Activated CD8-positive, alpha-beta memory T cell treated with anti-CD3 and anti-CD28 coated beads, Interleukin-2, amount 50 U/mL, for 1 hour (primary cell): Measurements from ENCODE around the gene DMRTA2.

ENCODE experiments used
- DNase-seq: peaks from one replicate; pipeline ENCODE4 v3.0.0-alpha.2; 2020; ENCODE audit errors: extremely low read depth

Gene DMRTA2

DNA sequence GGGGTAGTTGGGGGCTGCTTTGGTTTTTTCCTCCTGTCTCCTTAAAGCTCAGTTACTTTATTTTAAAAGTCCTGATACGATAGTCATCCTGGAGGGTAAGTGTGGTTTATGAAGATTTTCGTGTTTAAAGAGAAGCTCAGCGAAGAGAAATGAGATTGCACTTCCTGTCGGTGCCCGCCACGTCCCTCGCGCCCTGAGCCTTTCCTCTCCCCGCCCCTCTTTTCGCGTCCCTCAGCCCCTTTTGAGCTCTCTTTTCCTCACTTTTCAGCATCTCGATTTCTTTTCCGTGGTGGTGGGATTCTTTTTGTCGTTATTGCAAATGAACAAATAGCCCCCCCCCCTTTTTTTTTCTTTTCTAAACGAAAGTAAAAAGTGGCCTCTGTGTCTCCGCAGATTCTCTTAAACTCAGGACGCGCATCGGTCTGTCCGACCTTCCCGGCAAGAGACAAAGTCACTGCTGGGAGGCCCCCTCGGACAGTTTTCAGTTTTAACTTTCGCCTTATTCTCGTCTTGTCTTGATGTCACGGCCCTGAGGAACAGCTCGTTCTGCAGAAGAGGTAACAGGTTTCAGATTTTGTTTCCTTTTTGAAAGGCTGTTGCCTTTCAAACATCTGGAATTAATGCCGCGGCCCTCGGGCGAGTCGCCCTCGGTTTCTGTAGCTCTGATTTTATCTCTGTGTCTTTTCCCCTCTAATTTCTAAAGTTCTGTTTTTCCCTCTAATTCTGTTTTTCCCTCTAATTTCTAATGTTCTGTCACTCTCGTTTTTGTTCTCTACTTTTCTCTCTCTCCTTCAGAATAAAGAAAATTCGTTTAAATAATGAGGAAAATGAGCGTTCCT is 1.0 kb upstream of the DMRTA2 start:
- no peak for DNase-seq

DNA sequence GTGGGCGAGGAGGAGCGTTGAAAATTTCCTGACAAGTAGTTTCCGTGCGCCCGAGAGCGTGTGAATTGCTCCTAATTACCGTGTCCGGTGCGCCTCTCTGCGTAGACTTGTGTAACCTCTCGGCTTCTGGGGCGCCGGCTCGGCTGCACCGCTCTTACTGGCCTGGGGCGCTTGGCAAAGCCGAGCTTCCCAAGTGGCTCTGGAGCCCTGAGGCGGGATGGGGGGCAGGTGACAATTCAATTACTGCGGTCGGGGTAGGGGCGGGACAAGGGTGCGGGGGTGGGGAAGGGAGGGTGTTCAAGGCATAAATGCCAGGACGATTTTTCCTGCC is 392 bp upstream of the DMRTA2 start:
- no peak for DNase-seq

DNA sequence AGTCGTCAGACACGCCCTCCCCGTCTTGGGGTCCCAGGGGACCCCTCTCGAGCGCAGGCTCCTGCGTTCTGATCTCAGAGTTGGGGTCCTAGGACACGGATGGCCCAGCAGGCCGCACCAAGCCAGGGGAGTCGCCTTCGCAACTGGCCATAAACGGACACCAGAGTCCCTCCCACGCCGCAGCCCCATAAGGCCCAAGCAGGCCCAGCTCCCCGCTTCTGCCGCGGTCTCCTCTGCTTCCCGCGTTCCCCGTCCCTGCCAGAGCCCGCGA is 633 bp downstream of the DMRTA2 start:
- DNase-seq = no peak

DNA sequence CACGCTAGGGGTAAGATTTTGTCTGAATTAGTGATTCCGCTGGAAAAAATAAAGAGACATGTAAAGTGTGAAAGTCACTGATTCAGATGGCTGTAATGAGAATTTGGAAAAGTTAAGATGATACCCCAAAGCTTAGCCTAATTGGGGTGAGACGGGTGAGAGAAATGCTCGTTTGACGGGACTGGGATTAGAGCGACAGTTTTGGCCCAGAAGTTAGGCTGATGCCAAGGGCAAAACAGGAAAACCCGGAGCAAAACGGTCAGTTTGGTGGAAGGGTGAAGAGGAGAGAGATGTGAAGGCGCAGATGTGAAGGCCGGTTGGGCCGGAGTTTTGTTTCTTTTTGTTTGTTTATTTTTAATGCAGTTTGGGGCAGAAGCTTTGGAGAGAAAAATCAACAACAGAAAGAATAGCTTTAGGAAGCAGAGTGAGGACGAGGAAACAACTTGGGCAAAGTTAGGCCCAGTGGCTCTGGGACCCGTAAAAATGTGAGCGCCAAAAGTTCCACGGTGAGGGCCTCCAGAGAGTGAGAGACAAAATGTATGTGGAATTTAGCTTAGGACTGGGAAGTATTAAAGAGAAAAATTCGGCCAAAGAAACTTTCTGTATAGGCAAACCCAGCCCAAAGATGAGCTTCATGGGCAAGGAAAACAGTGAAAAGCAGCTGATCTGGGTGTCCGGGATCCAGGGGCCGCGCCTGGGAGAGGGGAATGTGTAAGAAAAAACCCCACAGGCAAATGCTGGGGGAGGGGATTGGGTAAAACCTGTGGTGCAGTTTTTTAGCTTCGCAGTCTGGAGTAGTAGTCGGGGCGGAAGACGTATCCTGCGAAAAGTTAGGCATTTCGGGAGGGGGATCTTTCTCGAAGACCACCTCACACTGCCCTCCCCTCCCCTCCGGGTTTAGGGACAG is 1.2 kb downstream of the DMRTA2 start:
- DNase-seq = no peak

DNA sequence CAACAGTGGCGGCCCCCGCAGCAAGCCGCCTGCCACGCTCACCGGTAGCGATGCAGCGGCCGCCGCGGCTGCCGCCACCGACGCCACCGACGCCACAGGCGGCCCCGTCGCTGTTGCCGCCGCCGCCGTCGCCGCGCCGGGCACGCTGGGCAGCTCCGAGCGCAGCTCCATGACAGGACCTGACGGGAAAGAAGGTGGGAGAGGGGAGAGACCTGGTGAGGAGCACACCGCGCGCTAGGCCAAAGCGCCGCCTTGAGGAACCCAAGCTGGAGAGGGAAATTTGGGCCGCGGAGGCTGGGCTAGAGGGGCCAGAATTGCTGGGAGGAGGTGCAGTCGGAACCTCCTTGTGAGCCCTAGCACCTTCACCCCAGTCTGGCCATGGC is 1.9 kb downstream of the DMRTA2 start:
- no peak for DNase-seq

DNA sequence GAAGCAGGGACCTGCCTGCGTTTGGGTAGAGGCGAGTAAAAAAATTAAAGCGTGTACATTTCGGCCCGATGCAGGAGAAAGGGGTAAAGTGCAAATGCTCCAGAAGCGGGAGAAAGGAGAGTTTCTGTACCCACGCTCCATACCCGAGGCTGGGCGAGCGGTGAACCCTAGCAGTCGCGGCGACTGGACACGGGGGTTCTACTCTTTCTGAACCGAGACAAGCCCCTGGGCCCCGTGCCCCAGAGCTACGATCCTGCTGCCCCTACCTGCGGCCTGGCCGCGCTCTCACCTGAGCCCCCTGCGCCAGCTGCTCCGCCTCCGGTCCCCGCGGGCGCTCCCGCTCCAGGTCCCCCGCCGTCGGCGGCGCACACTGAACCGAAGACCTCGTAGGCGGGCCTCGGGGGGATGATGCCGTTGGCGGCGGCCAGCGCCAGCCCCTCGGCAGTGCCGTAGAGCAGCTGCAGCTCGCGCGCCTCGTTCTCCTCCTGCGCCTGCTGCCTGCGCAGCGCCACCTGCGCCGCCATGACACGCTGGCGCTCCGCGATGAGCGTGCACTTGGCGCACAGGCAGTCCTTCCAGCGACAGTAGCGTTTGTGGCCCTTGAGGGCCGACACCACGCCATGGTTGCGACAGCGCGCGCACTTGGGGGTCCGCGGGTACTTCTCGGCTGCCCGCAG is 2.4 kb downstream of the DMRTA2 start:
- no peak for DNase-seq

DNA sequence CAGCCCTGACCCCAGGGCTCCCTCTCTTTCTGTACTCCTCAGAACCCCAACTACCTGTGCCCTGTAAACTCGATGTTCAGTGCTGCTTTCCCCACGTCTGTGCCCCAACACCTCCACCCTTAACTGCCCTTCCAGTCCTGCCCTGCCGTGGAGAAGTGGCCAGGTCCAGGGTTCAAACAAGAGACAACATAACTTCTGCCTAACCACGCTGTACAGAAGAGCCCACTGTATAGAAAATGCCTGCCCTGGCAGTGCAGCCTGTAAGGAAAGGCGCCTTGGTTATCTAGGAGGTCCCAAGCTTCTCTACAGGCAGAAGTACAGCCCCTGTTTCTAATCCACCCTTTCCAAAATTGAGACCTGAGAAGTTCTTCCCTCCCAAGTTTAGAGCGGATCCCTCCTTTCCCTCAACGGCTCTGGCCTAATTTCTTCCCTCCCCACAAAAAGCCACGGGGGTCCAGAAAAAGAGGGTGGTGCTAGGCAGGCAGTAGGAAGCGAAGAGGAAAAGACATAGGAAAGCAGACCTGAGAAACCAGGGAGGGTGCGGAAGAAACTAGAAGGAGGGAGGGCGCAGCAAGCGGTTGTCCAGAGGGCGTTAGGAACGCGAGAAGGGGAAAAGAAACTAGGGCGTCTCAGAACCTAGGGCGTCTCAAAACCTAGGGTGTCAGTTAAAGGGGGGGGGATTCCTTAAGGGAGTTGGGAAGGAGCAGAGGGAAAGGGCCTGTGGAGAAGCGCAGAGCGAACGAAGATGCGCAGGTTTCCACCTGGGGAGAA is 3.2 kb downstream of the DMRTA2 start:
- DNase-seq = no peak

DNA sequence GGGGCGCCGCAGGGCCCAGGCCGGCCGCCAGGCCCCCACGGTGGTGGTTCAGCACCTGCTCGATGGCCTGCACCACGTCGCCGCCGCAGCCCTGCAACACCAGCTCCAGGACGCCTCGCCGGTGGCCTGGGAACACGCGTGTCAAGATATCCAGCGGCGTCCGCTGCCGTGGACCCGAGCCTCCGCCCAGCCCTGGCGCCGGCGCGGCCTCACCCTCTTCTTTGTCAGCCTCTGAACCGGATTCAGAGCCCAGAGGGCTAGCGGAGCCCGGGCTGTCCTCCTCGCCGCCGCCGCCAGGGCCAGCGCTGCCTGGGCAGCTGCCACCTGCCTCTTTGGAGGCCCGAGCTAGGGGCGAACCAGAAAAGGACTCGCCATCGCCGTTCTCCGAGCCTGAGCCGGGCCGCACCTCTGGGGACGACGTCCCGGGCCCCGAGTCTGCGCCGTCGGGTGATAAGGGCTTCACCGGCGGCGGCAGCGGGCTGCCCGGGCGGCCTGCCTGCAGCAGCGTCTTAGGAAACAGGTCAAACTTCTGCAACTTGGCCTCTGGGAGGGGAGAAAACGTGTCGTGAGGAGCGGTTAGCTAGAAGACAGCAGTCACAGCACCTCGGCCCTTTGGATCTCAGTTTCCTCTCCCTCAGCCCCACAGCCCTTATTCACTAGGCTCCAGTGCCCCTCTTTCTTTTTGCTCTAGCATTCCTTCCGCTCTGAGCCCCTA is 3.9 kb downstream of the DMRTA2 start:
- no peak for DNase-seq

DNA sequence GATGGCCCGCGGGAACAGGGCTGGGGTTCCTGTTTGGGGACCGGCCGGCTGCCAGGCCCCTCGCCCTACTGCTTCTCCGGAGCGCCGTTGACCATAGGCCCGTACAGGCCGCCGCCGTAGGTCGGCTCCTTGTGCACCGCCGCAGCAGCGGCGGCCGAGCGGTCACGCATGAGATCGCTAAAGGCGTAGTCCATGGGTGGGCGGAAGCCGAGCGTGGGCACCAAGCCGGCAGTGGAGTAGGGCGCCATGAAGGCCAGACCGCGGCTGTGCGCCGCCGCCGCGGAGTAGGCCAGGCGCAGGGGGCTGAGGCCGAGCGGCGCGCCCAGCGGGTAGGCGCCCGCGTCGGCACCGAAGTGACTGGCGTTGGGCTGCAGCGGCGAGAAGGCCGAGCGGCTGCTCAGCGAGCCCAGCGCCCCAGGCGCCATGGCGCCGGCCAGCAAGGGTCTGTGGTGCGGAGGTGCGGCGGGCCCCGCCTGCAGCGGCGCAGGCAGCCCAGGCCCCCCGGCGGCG is 4.6 kb downstream of the DMRTA2 start:
- DNase-seq = no peak

DNA sequence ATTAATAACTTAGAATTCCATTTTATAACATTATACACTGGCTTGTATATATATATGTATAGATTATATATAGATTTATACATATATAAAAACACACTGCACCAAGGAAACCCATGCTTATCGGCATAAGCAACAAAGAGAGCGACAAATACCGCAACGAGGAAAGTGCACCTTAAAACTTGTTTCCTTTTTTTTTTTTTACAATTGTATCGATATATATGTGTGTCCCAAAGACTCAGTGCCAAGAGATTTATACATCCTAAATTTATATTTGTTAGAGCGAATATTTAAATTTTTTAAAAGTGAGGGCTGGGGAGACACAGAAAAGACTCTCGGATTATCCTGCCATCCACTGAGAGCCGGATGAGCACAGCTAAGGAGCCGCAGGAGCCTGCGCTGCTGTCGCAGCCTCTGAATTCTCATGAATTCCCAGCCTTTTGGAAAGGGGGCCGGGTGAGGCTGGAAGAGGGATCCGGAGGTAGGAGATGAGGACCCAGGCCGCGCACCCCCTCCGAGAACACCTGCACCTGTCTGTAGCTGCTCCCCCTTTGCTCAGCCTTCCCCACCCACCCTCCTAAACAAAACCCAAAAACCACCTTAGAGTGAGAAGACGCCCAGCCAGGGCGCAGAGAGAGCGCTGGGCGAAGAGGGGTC is 5.2 kb downstream of the DMRTA2 start:
- no peak for DNase-seq

DNA sequence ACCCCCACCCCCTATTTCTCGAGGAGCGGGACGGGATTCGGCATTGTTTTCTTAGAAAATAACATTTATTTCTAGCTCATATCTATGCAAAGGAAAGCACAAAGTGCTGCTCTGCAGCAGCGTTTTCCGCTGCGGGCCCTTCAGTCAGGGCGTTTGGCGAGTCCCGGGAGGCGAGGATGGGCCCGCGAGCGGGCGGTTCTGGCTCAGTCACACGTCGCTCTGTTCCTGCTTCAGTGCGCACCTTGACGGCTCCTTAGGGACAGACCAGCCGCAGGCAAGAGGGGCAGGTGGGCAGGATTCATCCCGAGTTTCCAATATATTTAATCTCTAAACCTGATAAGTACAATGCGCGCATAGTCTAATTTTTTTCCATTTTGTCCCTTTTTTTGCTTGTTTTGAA is 5.7 kb downstream of the DMRTA2 start:
- no peak for DNase-seq

DNA sequence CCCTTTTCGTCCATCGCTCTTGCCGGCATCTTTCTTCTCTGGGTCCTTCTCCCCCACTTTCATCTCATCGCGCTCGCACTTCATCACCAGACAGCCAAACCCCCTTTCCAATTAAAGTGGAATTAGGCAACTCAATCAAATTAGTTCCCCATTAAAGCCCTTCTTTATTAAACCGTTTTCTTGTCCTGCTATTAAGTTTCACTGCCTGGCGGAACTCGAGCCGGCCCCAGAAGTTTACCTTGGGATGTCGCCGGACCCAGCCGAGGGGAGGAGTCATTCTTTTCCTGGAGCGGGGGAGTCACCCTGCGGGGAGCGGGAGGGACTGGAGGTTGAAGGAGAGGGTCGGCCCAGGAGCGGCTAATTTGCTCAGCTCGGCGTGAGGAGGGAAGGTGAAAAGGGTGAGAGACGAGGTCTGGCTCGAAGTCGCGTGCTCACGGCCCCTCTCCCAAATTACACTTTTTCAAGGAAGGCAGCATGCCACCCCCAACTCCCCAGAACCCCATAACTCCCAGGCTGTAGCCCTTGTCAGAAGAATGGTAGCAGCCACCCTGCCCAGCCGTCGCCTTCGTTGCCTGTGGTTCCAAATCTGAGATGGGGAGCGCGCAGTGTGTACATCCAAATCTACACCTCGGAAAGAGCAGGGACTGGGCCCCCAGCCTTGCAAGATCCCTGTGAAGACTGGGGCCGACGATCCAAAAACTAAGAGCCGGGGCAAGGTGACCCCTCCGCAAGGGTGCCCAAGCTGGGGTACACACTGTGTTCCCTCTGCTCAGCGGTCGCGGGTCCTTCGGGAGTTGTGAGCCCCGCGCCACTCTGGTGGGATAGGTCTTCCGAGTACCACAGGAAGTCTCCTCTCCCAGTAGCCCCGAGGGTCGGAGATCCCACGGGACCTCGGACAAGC is 6.4 kb downstream of the DMRTA2 start:
- no peak for DNase-seq

DNA sequence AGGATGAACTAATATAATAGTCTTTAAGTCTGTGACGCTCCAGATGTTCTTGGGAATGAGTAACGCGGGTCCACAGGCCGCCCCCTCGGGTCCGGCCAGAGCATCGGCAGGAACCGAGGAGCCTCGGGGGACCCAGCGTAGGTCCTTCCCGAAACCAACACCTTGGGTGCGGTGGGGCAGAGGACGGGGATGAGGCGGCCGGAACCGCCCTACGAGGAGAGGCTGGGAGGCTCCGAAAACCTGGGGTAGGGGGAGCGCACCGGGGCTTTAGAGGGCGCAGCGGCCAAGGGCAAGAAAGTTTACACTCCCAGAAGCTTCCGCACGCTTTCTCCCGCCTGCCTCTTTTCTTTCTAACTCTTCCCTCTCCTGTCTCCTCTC is 7.1 kb downstream of the DMRTA2 start:
- DNase-seq = no peak

DNA sequence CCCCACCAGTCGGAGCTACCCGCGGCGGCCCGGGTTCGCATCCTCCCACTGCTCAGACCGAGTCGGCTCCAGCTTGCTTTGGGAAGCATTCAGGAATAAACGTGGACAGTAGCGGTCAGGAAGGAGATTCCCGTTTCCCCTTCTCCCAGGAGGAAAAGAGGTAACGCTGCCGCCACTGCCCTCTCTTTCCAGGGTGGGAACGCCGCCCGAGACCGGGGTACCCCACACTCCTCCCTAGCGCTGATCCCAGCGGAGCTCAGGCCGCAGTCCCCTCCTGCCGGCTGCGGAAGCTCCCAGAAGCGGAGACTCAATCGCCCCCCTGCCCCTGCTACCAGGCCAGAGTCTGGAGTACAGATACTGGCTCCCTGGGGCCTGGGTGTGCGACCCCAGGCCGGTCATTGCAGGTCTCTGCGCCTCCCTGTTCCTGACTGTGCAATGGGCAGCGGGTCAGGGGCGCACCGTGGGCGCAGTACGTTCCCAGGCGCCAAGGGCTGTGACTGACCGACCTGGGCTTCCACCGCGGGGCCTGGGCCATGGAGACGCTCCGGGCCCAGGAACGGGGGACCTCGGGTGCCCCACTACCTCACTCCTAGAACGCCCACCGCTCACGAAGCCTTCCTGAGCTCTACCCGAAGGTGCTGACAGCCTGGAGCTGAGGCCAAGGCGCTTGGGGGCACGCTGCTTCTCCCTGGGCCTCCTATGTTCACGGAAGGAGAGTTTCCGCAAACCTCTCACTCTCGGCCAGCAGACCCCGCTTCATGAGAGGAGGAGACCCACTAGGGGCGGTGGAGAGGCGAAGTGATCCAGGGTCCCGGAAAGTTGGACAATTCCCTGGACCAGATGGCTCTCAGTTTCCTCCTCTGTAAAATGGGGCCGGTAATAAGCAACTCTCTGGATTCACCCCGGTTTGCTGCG is 7.8 kb downstream of the DMRTA2 start:
- no peak for DNase-seq

DNA sequence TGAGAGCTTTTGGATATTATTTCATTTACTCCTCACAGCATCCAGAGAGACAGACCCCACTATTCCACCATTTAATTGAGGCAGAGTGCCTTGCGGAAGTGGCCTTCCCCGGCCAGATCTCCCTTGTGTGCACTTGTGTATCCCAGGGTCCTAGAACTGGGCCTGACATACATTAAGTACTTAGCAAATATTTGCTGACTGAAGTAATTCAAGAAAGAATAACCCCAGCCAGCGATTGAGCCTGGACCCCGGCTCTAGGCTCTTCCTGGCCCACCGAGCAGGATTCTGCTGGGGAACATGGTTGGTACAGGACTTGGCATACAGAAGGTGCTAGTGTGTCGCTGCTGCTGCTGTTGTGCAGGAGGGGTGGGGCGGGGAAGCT is 8.4 kb downstream of the DMRTA2 start:
- DNase-seq = no peak

DNA sequence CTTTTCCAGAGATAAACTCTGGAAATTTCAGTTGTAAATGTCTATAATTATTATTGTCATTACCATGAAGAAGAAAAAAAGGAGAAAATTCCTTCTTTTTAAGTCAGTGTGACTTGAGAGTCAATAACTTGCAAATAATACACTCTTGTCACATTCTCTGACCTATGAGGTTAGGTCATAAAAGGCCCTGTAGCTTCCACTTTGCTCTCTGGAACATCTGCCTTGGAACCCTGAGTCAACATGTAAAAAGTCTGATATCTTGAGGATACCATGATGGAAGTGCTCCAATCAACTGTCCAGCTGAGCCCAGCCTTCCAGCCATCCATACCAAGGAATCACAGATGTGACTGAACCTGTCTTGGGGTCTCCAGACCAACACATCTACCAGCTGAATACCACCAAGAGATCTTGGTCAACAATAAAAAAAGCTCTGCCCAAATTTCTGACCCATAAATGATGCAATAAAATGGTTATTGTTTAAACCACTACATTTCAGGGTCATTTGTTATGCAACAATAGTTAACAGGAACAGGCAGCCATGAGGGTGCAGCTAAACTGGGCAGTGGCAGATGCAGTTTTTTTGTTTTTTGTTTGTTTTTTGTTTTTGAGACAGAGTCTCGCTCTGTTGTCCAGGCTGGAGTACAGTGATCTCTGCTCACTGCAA is 10.3 kb downstream of the DMRTA2 start:
- DNase-seq = no peak

DNA sequence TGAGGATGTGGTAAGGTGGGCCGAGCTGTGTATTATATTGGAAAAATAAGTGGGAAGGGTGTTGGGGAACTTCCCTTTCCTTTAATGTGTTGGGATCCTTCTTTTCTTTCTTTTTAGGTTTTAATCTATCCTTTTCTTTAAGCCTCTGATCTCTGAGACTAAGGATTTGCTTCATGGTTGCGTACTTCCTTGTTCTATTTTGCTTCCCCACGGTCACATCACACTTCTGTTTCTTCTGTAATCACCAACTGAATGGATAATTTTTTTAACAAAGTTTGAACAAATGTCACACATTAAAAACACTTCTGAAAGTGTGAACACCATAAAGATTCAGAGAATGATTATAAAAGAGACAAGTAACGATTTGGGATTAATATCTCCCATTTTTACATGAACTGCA is 17.4 kb downstream of the DMRTA2 start:
- DNase-seq = no peak

DNA sequence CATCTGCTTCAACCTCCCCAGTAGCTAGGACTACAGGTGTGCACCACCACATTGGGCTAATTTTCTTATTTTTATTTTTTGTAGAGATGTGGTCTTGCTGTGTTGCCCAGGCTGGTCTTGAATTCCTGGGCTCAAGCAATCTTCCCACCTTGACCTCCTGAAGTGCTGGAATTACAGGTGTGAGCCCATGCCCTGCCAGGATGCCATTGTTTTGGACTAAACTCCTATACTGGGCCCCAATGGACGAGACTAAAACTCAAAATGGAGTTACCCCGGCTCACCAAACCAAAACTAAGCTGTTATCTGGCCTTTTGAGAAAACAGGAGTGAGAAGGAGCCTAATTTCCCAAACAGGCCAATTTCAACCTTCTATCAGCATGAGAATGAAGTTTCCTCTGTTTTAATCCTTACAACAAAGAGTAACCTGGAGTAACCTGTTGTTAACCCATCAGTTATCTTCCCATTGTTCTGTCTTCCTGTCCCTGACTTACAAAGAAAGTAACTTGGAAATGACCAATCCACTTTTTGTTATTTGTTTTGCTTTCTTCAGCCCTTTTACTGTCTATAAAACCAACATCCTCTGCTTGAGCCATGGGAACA is 29.6 kb downstream of the DMRTA2 start:
- no peak for DNase-seq
